GM19099 (cell line): Measurements from ENCODE around the gene METTL25B.

Experiments used
- POLR2A ChIP-seq: IDR thresholded peaks from 3 replicates; pipeline ENCODE4 v1.6.1; 2011; ENCODE audit warnings: low read depth; ENCODE audit not compliant: insufficient read length; ENCODE audit errors: extremely low read depth

Gene METTL25B

DNA sequence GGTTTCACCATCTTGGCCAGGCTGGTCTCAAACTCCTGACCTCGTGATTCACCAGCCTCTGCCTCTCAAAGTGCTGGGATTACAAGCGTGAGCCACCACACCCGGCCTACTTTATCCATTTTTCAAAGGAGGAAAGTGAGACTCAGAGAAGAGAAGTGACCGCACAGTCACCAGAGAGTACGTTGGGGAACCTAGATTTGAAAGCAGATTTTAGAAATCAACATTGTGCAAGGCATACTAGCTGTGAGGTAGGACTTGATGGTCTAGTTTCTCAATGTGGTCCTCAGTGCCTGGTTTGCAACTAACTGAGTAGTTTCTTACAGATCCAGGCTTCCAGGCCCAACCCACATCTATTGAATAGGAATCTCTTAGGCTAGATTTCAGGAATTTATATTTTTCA, 37.4 kb downstream of the METTL25B start:
- no peak for TF ChIP-seq POLR2A

DNA sequence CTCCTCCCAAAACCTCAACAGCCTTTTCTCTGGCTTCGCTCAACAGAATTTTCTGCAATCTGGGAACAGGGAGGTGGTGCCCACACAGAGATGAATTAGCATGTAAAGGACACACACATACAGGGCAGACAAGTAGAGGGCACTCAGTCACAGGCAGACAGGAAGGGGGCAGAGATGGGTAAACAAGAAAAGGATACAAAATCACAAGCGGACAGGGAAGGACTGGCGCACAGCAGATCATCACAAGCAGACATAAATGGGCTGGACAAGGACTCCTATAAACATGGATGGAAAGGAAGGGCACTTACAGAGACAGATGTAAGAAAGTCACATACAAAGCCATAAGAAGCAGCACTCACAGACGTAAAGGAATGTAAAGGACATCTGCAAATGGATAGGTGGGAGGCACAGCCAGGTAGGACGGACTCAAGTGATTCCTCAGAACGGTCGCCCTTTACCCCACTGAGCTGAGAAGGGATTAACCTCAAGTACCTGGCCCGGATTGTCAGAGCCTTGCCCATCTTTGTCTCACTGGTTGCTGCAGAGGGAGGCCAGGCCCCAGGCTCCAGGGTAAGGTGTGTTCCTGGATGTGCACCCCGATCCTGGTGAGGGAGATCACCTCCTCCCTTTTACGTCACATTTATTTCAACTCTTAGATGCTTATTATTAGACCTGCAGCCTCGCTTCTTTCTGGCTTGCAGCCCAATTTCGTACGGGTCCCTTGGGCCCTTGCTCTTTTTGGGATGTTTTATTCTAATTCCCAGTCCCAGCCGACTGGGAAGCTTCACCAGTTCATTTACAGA, 38.2 kb downstream of the METTL25B start:
- TF ChIP-seq POLR2A = no peak

DNA sequence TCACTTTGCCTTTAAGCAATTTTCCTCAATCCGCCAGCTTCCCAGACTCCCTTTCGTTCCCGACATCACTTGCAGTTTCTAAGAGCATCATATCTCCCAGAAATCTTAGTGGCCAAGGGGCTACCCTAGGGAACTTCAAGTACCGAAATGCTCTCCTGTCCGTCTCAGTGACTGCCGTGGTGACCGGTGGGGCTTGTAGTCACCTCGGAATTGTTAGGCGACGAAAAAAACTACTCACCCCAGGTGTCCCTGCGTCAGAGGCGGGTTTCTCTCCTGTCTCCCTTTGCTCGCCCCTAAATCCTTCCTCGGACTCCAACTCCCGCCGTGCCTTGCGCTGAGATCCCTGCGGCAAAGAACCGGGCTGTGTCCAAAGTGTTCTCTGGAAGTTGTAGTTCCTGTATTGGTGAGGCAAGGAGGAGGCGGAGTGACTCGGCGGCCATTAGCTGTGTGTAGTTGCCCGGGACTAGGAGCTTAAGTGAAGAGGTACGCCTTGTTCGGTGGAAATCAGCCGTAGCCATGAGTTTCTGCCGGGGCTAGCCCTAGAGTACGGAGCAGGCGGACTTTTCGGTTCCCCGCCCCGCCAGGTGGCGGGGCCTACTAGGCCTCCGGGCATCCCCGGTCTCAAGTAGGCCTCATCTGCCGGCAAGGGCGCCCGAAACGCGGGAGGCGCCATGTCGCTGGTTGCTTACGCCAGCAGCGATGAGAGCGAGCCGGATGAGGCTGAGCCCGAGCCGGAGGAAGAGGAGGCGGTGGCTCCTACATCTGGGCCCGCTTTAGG, 39.0 kb downstream of the METTL25B start, which contains the start of gene PRCC:
TSS of gene PRCC (plus strand) at position 435 of the 778 bp plus-strand sequence. CDS start at position 672, 237 bp downstream.
- TF ChIP-seq POLR2A = peak; percentile 65

DNA sequence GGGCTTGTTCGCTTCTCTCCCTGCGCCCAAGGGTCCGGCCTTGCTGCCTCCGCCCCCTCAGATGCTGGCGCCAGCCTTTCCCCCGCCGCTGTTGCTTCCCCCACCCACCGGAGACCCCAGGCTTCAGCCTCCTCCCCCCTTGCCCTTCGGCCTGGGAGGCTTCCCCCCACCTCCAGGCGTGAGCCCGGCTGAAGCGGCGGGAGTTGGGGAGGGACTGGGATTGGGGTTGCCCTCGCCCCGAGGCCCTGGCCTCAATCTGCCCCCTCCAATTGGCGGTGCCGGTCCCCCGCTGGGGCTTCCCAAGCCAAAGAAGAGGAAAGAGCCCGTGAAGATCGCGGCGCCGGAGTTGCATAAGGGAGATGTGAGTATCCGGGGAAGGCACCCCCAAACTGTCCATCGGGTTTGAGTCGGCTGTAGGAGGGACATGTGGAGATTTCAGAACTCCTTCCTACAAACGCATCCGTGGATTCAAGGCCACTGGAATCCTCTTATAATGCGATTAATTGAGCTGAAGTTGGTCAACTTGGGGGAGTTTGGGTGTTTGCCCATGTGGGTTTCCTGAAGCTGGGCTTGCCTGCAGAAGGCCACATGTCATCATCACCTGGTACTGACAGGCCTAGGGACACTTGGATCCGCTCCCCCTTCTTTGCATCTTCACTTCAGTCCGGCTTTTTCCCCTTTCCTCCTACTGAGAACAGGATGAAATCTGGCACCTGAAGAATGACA, 39.8 kb downstream of the METTL25B start:
- no peak for TF ChIP-seq POLR2A

DNA sequence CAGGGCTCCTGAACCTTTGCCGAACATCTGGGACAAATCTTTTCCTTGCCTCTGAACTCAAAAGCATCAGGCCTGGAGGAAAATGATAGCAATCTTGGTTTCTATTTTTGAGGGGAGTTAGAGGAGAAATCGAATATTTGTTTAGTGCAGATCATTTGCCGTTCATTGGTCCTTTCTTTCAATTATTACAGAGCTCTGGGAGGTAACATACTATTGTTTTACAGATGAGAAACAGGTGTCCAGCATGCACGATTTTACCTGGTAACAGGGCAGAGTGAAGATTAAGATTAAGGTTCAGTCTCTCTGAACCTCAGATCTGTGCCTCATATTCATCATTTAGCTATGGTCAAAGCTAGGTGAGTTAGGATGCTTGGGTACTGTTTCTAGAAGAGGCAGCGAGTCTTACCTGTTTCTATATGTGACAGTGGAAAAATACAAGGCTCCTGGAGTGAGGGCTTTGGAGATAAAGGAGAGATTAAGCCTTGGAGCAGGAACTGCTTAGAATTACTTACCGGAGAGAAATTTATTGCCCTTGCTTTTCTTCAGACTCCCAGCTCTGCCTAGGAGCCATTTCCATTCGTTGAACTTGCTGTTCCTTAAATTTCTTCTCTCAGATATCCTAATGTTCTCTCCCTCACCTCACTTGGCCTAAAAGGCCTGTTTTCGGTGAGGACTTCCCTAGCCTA, 40.5 kb downstream of the METTL25B start:
- TF ChIP-seq POLR2A = no peak

DNA sequence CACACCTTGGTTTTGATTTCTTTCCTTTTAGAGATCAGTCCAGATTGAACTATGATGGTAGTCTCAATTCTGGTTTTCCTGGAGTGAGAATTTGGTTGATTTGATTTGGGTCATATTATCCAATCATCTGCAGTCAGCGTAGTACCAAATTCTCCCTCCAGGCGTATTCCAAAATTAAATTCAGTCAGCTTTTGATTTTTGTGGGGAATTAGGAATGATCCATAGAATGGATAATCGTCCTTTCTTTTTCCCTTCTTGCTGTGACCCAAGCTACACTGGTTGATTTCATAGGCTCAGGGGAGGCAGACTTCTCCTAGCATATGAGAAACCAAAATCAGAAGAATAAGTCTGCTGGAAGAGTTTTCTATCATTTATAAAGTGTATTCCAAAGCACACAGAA, 44.0 kb downstream of the METTL25B start:
- TF ChIP-seq POLR2A = no peak

DNA sequence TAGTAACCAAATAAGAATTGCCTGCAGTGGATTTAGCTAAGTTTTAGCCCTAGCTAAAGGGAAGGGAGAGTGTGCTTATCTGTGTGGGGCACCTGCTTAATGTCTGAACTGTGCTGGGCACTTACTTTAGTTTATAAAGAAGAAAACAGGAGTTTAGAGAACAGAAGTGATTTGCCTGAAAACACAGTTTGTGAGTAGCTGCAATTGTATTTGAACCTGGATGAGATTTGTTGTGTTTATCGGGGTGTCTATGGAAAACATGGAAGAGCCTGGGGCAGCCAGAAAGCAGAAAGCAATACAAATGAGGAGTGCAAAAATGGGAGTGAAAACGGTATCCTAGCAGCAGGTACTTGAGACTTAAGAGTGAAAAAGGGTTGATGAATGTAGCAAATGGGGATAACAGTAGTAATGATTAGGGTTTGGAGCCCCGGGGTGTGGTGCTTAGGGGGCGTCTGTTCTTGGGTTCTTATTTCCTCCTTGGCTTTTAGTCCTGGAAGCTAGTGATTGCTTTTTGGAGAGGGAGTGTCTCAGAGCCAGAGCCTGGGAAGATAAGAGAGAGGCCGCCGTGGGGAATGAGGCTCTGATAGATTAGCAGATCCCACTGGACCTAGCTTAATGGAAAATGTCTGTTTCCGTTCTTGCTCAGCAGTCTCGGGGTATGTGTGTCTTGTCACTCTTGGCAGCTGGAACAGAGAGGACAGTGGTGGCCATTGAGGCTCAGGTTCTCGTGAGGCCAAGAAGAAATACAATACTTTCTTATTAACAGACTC, 44.6 kb downstream of the METTL25B start:
- no peak for TF ChIP-seq POLR2A

DNA sequence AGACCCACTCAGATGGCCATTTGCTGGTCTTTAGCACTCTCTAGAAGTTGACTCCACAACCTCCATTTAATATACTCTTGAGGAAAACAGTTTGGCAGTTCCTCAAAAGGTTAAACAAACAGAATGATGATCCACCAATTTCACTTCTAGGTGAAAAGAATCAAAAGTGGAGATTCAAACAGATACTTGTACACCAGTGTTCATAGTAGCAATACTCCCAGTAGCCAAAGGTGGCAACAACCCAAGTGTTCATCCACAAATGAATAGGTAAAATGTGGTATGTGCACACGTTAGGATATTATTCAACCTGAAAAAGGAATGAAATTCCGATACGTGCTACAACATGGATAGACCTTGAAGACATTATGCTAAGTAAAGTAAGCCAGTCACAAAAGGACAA, 45.3 kb downstream of the METTL25B start:
- TF ChIP-seq POLR2A = no peak

DNA sequence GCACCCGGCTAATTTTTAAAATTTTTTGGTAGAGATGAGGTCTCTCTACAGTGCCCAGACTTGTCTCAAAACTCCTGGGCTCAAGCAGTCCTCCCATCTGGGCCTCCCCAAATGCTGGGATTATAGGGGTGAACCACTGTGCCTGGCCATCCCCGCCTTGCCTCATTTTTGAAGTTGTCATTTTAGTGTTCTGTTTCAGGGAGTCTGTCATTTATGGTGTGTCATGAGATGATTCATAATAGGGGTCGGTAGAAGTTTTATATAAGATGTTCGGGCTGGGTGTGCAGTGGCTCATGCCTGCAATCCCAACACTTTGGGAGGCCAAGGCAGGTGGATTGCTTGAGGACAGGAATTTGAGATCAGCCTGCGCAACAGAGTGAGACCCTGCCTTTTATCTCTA, 47.5 kb downstream of the METTL25B start:
- no peak for TF ChIP-seq POLR2A

DNA sequence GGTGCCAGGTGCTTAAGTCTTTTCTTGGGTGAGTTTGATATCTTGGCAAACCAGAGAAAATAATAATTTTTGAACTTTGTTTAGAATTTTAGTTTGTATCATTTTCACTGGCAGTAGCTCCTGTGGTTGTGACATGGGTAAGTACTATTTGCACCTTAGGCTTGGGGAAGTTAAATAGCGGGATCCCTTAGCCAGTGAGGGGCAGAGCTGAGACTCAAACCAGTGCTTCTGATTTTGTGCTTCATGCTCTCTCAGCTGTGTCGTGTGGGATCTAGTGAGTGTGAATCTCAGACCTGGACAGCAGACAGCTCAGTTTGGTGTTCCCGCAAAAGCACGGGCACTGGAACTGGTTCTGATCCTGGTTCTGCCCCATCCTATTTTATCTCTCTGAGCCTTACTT, 48.7 kb downstream of the METTL25B start:
- TF ChIP-seq POLR2A = no peak

DNA sequence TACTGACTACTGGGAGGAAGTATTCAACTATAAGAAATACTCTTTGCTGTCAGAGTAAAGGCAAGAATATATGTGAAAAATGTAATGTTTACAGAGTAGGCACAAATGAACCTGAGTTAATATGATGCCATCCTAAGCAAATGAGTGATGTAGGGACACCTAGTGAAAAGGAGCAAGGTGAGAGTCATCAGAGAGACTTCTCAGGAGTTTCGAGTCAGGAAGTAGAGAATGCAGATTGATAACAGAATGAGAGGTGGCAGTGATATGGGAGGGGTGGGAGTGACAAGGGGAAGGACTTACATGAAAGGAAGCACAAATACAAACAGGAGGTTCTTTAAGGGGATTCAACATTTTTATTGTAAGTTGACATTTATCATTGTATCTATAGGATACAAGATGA, 49.3 kb downstream of the METTL25B start:
- TF ChIP-seq POLR2A = no peak

DNA sequence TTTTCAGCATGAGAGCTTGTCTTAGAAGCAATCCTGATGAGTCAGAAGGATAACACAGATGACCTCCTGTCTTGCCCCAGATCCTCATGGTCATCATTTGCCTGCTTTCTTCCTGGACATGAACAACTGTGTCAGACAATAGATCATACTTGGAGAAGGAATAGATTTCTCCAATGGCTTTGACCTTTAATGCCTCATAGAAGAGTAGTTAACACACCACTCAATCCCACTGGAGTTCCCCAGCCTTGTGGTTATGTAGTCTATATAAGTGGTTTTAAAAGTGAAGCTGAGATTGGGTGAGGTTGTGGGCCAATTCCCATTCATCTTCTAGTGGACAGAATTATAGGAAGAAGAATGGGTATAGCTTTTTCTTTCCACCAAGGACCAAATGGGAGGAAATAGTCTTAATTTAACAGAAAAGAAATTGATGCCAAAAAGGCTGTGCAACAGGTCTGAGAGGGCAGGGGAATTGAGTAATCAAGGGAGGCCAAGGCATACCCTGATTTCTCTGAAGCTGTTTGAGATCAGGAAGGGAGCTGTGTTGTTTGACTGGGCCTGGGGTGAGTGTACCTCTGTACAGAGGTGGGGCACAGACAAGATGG, 53.4 kb downstream of the METTL25B start:
- TF ChIP-seq POLR2A = no peak

DNA sequence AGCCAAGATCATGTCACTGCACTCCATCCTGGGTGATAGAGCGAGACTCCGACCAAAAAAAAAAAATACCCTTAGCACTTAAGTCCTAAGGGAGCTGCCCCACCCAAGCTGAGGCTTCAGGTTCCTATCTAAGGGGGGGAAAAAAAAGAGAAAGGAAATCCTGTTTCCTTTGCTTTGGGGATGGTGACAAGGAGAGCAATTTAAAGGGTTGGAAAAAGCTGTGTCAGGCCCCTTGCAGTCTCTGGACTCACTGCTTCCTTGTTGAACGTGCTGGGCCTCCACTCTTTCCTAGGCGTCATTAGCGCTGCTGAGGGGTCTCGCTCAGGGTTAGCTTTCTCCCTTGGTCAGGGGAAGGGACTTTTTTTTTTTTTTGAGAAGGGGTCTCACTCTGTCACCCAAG, 57.2 kb downstream of the METTL25B start:
- no peak for TF ChIP-seq POLR2A
